ENCODE data around the gene PIK3C2G. TPM values are rescaled to one million over a fixed set of nuclear protein-coding genes. Genes with fewer than 3 reads are reported as not detected.

PIK3C2G gene
- total and polyA plus RNA-seq, 10 of the 15 experiments (the other 5 are each of a cell fraction or from before 2014, with no cell fraction given) = not detected

DNA sequence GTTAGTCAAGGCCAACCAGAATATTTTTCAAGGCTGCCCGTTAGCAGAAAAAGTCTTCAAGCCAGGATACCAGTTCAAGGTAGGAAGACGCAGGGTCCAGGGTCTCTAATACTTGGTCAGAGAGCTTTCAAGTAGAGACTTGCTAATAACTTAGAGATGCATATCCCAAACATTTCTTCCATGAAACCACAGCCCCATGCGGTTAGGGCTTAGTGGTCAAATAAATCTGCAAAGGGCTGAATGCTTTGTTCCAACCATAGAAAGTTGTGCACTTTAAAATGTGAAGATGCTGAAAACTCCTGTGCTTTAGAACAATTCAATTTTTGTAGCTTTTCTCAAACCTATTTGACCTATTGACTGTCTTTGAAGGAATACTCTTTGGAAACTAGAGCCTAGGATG is 208.9 kb downstream of the PIK3C2G start:
- no peaks in the 10 kb centered on the region for H3K9me3 ChIP-seq (replicated peaks; ENCODE audit: control insufficient read depth, insufficient read depth, low read length)
- BruUV-seq (replicated peaks) = no TSS peak
- H2AFZ ChIP-seq (ENCODE audit: control insufficient read depth, low read depth, low read length) = no peak overlapping the region
- WGBS (ENCODE audit: insufficient coverage, insufficient replicate concordance, low lambda C conversion rate, missing lambda C conversion rate) = 43% methylated on average over 3 of the region's 3 CpGs
- no peak overlapping the region for H3K4me2 ChIP-seq (ENCODE audit: control insufficient read depth, insufficient read depth)
- H3K4me3 ChIP-seq = no peak overlapping the region
- SMC1A ChIA-PET (ENCODE audit: uncharacterized antibody, unreplicated experiment) = no interaction called here
- H3K36me3 ChIP-seq (ENCODE audit: control insufficient read depth in 2 of 2, insufficient read depth in 2 of 2, low read length in 1 of 2) = no peaks in the 10 kb centered on the region
- POLR2A ChIA-PET = no interaction called here
- CTCF ChIA-PET = no interaction called here
- no peaks in the 10 kb centered on the region for H3K79me2 ChIP-seq (ENCODE audit: control insufficient read depth, insufficient read depth, low read length)
- DNase-seq (ENCODE audit: low read depth, low spot score) (no peak), ATAC-seq (no peak), FAIRE-seq (no peak)
- intact Hi-C loops (cut with micrococcal nuclease; ENCODE audit: unreplicated experiment) (no loop called here), in situ Hi-C loops (cut with MboI) (no loop called here)
- no peak for TF ChIP-seq CHD1 (IDR thresholded peaks at IDR 0.05; ENCODE audit: low read depth, low read length)
- TF ChIP-seq FOXK2 (IDR thresholded peaks at IDR 0.05) = no peak
- TF ChIP-seq CBFB (IDR thresholded peaks at IDR 0.05; ENCODE audit: low read depth) = no peak
- TF ChIP-seq RAD51 (IDR thresholded peaks at IDR 0.05) = no peak
- TF ChIP-seq NR2C1 (IDR thresholded peaks at IDR 0.05) = no peak
- TF ChIP-seq MEF2A (IDR thresholded peaks at IDR 0.05; ENCODE audit: insufficient read depth, low read depth, low read length) = no peak
- no peak for TF ChIP-seq TARDBP (IDR thresholded peaks at IDR 0.05; ENCODE audit: borderline replicate concordance)
- no peak for TF ChIP-seq SREBF1 (IDR thresholded peaks at IDR 0.05; ENCODE audit: low read length)
- TF ChIP-seq PAX5 (IDR thresholded peaks at IDR 0.05; ENCODE audit: borderline replicate concordance, low read depth, low read length) = no peak
- TF ChIP-seq SUZ12 (IDR thresholded peaks at IDR 0.05; ENCODE audit: unreplicated experiment) = no peak
- TF ChIP-seq ZZZ3 (IDR thresholded peaks at IDR 0.05; ENCODE audit: control insufficient read depth, insufficient read length, low read depth) = no peak
- no peak for TF ChIP-seq ZNF24 (IDR thresholded peaks at IDR 0.05)
- TF ChIP-seq ETV6 (conservative IDR thresholded peaks at IDR 0.05 in 1 of 2, IDR thresholded peaks at IDR 0.05 in 1 of 2; ENCODE audit: borderline replicate concordance in 1 of 2, low read depth in 1 of 2) = no peak
- TF ChIP-seq EZH2 (IDR thresholded peaks at IDR 0.05; ENCODE audit: borderline replicate concordance, control insufficient read depth, low read depth, low read length) = no peak
- no peak for TF ChIP-seq WRNIP1 (IDR thresholded peaks at IDR 0.05; ENCODE audit: borderline replicate concordance, low read depth, low read length)
- TF ChIP-seq IKZF1 (conservative IDR thresholded peaks at IDR 0.05) = no peak
- no peak for TF ChIP-seq ATF2 (IDR thresholded peaks at IDR 0.05; ENCODE audit: low read length)
- no peaks in the 10 kb centered on the region for H4K20me1 ChIP-seq (ENCODE audit: control insufficient read depth, insufficient read depth)
- H3K27ac ChIP-seq (ENCODE audit: control insufficient read depth, insufficient read depth) = no peak overlapping the region
- RAD21 ChIA-PET (ENCODE audit: unreplicated experiment) = no interaction called here
- H3K4me1 ChIP-seq (ENCODE audit: control insufficient read depth, insufficient read depth, low read length) = no peaks in the 10 kb centered on the region
- no peak overlapping the region for H3K9ac ChIP-seq (ENCODE audit: control insufficient read depth, insufficient read depth, low read length)
- H3K27me3 ChIP-seq (replicated peaks in 1 of 2; ENCODE audit: control insufficient read depth in 2 of 2, insufficient read depth in 2 of 2, low read length in 1 of 2) = no peaks in the 10 kb centered on the region

Measured in GM12878 (cell line).